Left lung (tissue), 14 donors: Measurements from ENCODE around the gene C9orf50. TPM values are rescaled to one million over a fixed set of nuclear protein-coding genes. Genes with fewer than 3 reads are reported as not detected.

Experiments
- ATAC-seq: fragments of 200-7000 bp; cut with Tn5 transposase; one replicate; pipeline ENCODE4 v1.9.1; 2020; ENCODE audit warnings: moderate library complexity
- DNase-seq, 4 donors: peaks; one replicate each; pipeline ENCODE4 v3.0.0-alpha.2; 2013 to 2020
- H3K27ac ChIP-seq, 2 donors: fragments of 200-600 bp; sonication (generic) in 1 of 2; one replicate each; pipeline versions ENCODE4 v1.5.0 to v1.8.0; 2020 to 2021
- H3K27me3 ChIP-seq, 2 donors: fragments of 200-600 bp; sonication (generic) in 1 of 2; one replicate each; pipeline versions ENCODE4 v1.5.0 to v1.8.0; 2020 to 2021
- H3K36me3 ChIP-seq, 2 donors: fragments of 200-600 bp; sonication (generic) in 1 of 2; one replicate each; pipeline versions ENCODE4 v1.5.0 to v1.8.0; 2020 to 2021
- H3K4me1 ChIP-seq, 2 donors: fragments of 200-600 bp; one replicate each; pipeline ENCODE4 v1.8.0; 2021
- H3K4me3 ChIP-seq, 2 donors: fragments of 200-600 bp; sonication (generic) in 1 of 2; one replicate each; pipeline versions ENCODE4 v1.5.0 to v1.8.0; 2020 to 2021; ENCODE audit warnings: mild to moderate bottlenecking in 1 of 2
- H3K9me3 ChIP-seq, 2 donors: fragments of 200-600 bp; sonication (generic) in 1 of 2; one replicate each; pipeline versions ENCODE4 v1.5.0 to v1.8.0; 2020 to 2021
- intact Hi-C, 2 donors: fragments of 100-400 bp; cut with DNase I; formaldehyde crosslinking; loops; one replicate each; pipeline versions ENCODE4 v1.11.2 to v1.14.2; 2022
- long read RNA-seq, 12 donors: library from polyadenylated mRNA in 2 of 12; unstranded in 2 of 12; transcript quantifications; one replicate each; pipeline ENCODE4 v2.0.0 and lab custom pipeline, GENCODE V29; 2019 to 2026
- polyA plus RNA-seq, 6 donors: library from polyadenylated mRNA; unstranded; fragments of 120-200 nt; gene quantifications; one replicate each; pipeline ENCODE4 v1.2.1, GENCODE V29; 2013; ENCODE audit not compliant: insufficient read length in 6 of 6
- total RNA-seq, 2 donors: library from RNA; stranded (reverse); fragmentation: NEBNext Ultra II Directional; extraction: Animal tissue kit (Norgen Biotek cat#: 25700); gene quantifications; one replicate each; pipeline ENCODE4 v1.2.1, GENCODE V29; 2021
- TF ChIP-seq, protein P1 (sequence below), 2 donors: fragments of 200-600 bp; sonication (generic) in 1 of 2; IDR thresholded peaks; one replicate each; pipeline versions ENCODE4 v1.5.0 to v1.8.0; 2021; ENCODE audit warnings: antibody characterized with exemption in 2 of 2
- donor health status: DM: no; HTN: yes; CAD: no.
- donor health status: DM: no; HTN: no; CAD: no.

Gene C9orf50, protein sequence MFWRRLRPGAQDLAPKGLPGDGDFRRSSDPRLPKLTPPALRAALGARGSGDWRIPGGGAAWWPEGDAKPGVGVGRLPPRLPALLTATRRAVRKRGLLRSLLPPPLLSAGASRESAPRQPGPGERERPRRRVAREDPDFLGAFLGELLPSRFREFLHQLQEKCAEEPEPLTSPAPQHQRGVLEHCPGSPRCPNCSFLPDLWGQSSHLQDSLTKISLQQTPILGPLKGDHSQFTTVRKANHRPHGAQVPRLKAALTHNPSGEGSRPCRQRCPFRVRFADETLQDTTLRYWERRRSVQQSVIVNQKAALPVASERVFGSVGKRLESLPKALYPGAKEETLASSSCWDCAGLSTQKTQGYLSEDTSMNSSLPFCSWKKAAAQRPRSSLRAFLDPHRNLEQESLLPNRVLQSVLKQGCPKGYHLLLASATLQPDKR
- total RNA-seq, result not detected
- polyA plus RNA-seq, result under 1 TPM; 0.18 to 0.51 (median 0.44) TPM
- long read RNA-seq, donor 1, result 0 reads
- long read RNA-seq, donor 2, result 0 reads
- long read RNA-seq, donor 3, result 0 reads
- long read RNA-seq, donor 4, result 0 reads
- long read RNA-seq, donor 5, partial matches to known transcripts, result 9 of 24 reads
- long read RNA-seq, donor 5, other reads (novel, unspliced or antisense), result 15 of 24 reads
- long read RNA-seq, donor 6, partial matches to known transcripts, result 9 of 20 reads
- long read RNA-seq, donor 6, other reads (novel, unspliced or antisense), result 11 of 20 reads
- long read RNA-seq, donor 7, result 0 reads
- long read RNA-seq, donor 8, result 0 reads
- long read RNA-seq, donor 9, result 0 reads
- long read RNA-seq, donor 10, result 0 reads
- long read RNA-seq, donor 11, result 0 reads
- long read RNA-seq, donor 12, result 0 reads

DNA sequence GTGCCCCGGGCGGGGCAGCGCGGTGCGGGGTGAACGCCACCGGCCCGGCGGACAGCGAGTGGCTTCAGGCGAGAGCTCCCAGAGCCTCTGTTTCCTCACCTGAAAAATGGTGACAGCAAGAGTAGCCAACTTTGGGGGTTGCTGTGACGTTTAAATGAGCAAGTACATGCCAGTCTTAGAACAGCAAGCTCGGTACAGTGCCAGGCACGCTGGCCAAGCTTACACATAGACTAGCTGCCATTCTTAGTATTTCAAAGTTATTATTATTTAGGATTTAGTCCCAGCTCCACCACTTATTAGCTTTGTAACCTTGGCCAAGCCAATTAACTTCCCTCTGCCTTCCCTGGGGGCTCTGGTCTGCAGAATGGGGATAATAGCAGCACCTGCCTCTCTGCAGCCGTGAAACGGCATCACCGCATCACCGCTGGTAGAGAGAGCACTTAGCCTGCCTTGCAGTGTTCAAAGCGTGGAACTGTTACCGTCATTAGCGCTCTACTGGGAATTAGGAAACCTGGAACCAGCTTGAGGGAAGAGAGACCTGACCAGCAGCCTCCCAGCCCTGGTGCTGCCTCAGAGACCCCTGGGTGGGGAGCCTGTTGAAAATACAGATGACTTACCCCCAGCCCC, at the start of gene C9orf50:
C9orf50 (minus strand) TSS at position 433 of the 627 bp plus-strand sequence. CDS start 527 bp downstream, outside the sequence.
- no peak for ATAC-seq
- Histone ChIP-seq H3K9me3 (no peaks in the 10 kb centered on the region), H3K36me3 (no peaks in the 10 kb centered on the region), H3K27me3 (peaks cover 0 to 36% of the 10 kb centered on the region in 2 donors), H3K4me1 (peaks cover 18 to 42% of the 10 kb centered on the region in 2 donors), H3K27ac (peak within 1 kb of the TSS in 1 of 2 donors; percentile 13), H3K4me3 (peak within 1 kb of the TSS; percentile 34 to 39)
- no peak for DNase-seq
- intact Hi-C loops, result no loop called here
- TF ChIP-seq, protein P1, sequence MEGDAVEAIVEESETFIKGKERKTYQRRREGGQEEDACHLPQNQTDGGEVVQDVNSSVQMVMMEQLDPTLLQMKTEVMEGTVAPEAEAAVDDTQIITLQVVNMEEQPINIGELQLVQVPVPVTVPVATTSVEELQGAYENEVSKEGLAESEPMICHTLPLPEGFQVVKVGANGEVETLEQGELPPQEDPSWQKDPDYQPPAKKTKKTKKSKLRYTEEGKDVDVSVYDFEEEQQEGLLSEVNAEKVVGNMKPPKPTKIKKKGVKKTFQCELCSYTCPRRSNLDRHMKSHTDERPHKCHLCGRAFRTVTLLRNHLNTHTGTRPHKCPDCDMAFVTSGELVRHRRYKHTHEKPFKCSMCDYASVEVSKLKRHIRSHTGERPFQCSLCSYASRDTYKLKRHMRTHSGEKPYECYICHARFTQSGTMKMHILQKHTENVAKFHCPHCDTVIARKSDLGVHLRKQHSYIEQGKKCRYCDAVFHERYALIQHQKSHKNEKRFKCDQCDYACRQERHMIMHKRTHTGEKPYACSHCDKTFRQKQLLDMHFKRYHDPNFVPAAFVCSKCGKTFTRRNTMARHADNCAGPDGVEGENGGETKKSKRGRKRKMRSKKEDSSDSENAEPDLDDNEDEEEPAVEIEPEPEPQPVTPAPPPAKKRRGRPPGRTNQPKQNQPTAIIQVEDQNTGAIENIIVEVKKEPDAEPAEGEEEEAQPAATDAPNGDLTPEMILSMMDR (IDR thresholded peaks at IDR 0.05), result no peak

DNA sequence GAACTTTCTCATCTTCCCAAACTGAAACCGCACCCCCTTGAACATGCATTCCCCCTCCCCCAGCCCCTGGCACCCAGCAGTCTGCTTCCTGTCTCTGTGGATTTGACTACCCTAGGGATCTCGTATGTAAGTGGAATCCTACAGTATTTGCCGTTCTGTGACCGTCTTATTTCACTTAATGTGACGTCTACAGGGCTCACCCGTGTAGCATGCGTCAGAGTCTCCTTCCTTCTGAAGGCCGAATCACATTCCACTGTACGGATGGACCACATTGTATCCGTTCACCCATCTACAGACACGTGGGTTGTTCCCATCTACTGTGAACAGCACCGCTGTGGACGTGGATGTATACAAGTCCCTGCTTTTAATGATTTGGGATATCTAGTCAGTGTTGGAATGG, 49.0 kb upstream of the C9orf50 start:
- Histone ChIP-seq H3K36me3 (no peaks in the 10 kb centered on the region), H3K27ac (no peak overlapping the region), H3K27me3 (peaks cover 10 to 61% of the 10 kb centered on the region in 2 donors), H3K4me1 (peaks cover 5 to 12% of the 10 kb centered on the region in 2 donors), H3K9me3 (no peaks in the 10 kb centered on the region), H3K4me3 (no peak overlapping the region)
- TF ChIP-seq, protein P1 (IDR thresholded peaks at IDR 0.05), result no peak
- DNase-seq, result no peak
- intact Hi-C loops, result no loop called here
- no peak for ATAC-seq

DNA sequence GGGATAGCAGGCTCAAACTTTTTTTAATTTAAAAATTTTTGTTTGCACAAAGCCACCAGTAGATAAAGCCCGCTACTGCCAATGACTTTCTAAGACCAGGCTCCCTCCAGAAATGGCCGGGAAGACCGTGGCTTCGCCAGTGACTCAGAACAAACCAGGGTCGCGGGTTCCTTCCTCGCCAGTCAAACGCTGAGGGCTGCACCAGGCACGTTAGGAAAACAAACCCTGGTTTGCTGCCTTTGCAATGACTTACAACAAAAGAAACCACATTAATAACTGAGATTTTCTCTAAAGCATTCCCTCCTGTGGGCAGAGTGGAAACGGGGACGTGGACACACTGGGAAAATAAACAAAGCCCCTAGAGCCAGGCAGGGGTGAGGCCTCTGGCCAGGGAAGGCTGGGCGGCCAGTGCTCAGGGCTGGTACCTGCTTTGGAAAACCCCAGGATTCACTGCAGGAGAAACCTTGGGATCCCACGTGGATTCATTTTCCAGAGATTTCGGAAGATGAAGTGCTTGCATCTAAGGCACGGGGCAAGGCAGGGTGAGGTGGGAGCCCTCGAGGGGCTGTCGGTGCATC, 48.3 kb upstream of the C9orf50 start:
- TF ChIP-seq, protein P1 (IDR thresholded peaks at IDR 0.05), result no peak
- intact Hi-C loops, result no loop called here
- H3K4me1 ChIP-seq, result peaks cover 5 to 12% of the 10 kb centered on the region in 2 donors
- no peak overlapping the region for H3K4me3 ChIP-seq
- H3K36me3 ChIP-seq, result no peaks in the 10 kb centered on the region
- ATAC-seq (no peak), DNase-seq (peak in 1 of 4 donors; percentile 37)
- H3K9me3 ChIP-seq, result no peaks in the 10 kb centered on the region
- peaks cover 10 to 61% of the 10 kb centered on the region in 2 donors for H3K27me3 ChIP-seq
- H3K27ac ChIP-seq, result no peak overlapping the region

DNA sequence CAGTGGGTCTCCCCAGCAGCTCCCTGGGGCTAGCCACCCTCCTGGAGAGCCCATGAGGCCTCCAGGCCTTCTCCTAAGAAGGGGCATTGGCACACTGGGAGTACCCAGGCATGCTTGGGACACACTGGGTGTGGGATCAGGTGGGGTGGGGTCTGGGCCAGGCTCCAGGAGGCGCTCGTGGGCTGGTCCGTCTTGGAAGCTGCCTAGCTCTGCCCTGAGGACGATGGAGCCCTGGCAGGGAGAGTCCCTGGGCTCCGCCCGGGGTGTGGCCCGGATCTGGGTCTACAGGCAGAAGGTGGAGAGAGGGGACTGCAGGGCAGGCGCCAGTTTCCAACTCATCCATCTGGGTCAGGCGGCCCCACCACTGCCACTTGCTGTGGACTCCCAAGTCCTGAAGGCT, 46.9 kb upstream of the C9orf50 start:
- Histone ChIP-seq H3K4me3 (no peak overlapping the region), H3K27ac (no peak overlapping the region), H3K36me3 (no peaks in the 10 kb centered on the region), H3K9me3 (no peaks in the 10 kb centered on the region), H3K27me3 (peaks cover 10 to 69% of the 10 kb centered on the region in 2 donors), H3K4me1 (peaks cover 5 to 12% of the 10 kb centered on the region in 2 donors)
- DNase-seq (no peak), ATAC-seq (no peak)
- intact Hi-C loops, result no loop called here
- TF ChIP-seq, protein P1 (IDR thresholded peaks at IDR 0.05), result no peak
